Tibial artery (tissue), 4 donors: ENCODE data around the gene CFAP58.
A peak's percentile ranks its signal among the peaks of the same experiment; 100 is the strongest.

Experiments
- DNase-seq, 2 donors: peaks; one replicate each; pipeline ENCODE4 v3.0.0-alpha.2; 2019
- H3K27ac ChIP-seq, 2 donors: fragments of 200-600 bp; sonication (generic) in 1 of 2; 1 replicate in 1 of 2; 2 replicates in 1 of 2; pipeline ENCODE4 v1.5.1; 2018 to 2019; ENCODE audit warnings: mild to moderate bottlenecking in 1 of 2
- H3K27me3 ChIP-seq, 2 donors: fragments of 200-600 bp; sonication (generic) in 1 of 2; one replicate each; pipeline versions ENCODE4 v1.5.1 to v1.6.0; 2016 to 2019
- H3K36me3 ChIP-seq, 3 donors: fragments of 200-600 bp; sonication (generic) in 2 of 3; one replicate each; pipeline ENCODE4 v1.5.1; 2016 to 2019; ENCODE audit warnings: mild to moderate bottlenecking in 2 of 3
- H3K4me1 ChIP-seq, 4 donors: fragments of 200-600 bp; sonication (generic) in 2 of 4; 1 replicate in 3 of 4; 2 replicates in 1 of 4; pipeline ENCODE4 v1.5.1; 2016 to 2019
- H3K4me3 ChIP-seq, 2 donors: fragments of 200-600 bp; sonication (generic) in 1 of 2; 1 replicate in 1 of 2; 2 replicates in 1 of 2; pipeline ENCODE4 v1.5.1; 2018 to 2019; ENCODE audit warnings: mild to moderate bottlenecking in 2 of 2
- H3K9me3 ChIP-seq, 3 donors: fragments of 200-600 bp; sonication (generic) in 1 of 3; one replicate each; pipeline ENCODE4 v1.5.1; 2016 to 2019
- CTCF ChIP-seq, 2 experiments: fragments of 200-600 bp in 1 of 2; fragments of 450-650 bp in 1 of 2; IDR thresholded peaks; one replicate each; pipeline ENCODE4 v1.5.1; 2017 to 2019; ENCODE audit warnings: antibody characterized with exemption in 2 of 2, mild to moderate bottlenecking in 1 of 2, moderate library complexity in 1 of 2
- intact Hi-C: fragments of 100-400 bp; cut with DNase I; formaldehyde crosslinking; loops from one replicate; pipeline ENCODE4 v1.15.0; 2023; ENCODE audit warnings: low total_unique reads

CFAP58 gene

DNA sequence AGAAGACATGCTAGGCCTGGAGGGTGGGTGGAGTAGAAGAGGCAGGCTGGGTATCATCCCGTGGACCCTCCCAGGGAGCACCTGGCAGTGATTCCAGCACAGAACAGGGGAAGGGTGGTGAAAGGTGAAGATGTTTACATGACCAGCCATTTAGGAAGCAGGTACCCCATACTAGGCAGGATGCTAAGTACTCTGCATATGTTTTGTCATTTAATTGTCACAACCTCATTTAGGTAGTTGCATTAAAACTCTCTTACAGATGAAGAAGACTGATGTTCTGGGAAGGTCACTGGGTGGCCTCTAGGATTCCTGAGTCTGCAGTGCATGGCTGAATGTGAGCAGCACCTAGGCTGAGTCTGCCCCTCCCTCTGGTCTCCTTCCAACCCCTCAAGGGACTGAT lies 30.5 kb upstream of the CFAP58 start:
- Histone ChIP-seq H3K27ac (peak overlapping the region; percentile 7 to 69), H3K4me1 (peaks cover 4 to 99% (median 88%) of the 10 kb centered on the region in 4 donors)
- intact Hi-C loops: no loop called here

GRCh38 chr10:104323760-104324201 lies 29.9 kb upstream of the CFAP58 start:
- no peak for TF ChIP-seq CTCF (IDR thresholded peaks at IDR 0.05)
- Histone ChIP-seq H3K9me3 (no peaks in the 10 kb centered on the region), H3K4me1 (peaks cover 9 to 99% (median 91%) of the 10 kb centered on the region in 4 donors), H3K36me3 (no peaks in the 10 kb centered on the region), H3K4me3 (no peak overlapping the region), H3K27me3 (no peaks in the 10 kb centered on the region), H3K27ac (peak overlapping the region in 1 of 2 donors; percentile 11)
- DNase-seq: peak in 1 of 2 donors; percentile 59
- intact Hi-C loops: no loop called here

More for the DNA sequence above, 30.5 kb upstream of the CFAP58 start:
- Histone ChIP-seq H3K9me3 (no peaks in the 10 kb centered on the region), H3K4me3 (no peak overlapping the region), H3K36me3 (no peaks in the 10 kb centered on the region), H3K27me3 (no peaks in the 10 kb centered on the region)
- DNase-seq: peak; percentile 10 to 19
- no peak for TF ChIP-seq CTCF (IDR thresholded peaks at IDR 0.05)

DNA sequence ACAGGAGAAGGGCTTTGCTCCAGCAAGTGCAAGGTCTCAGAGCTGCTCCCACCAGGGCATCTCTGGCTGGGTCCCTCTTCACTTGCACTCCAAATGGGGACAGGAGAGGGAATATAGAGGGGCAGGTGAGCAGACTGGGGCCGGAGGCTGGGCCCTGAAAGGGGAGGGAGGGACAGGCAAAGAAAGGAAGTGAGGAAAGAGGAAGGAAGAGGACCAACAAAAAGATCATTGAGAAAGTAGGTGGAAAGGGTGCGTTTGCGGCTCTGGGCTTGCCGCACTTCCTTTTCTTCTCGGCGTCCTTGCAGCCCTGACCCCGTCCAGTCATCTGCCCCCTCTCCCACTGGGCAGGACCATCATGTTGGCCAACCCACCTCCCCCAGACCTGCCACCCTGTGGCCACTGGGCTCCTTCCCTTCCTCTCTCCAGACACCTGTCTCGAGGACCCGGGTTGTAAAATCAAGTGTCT lies 29.4 kb upstream of the CFAP58 start:
- DNase-seq: peak in 1 of 2 donors; percentile 74
- H3K27ac ChIP-seq: peak overlapping the region in 1 of 2 donors; percentile 11

DNA sequence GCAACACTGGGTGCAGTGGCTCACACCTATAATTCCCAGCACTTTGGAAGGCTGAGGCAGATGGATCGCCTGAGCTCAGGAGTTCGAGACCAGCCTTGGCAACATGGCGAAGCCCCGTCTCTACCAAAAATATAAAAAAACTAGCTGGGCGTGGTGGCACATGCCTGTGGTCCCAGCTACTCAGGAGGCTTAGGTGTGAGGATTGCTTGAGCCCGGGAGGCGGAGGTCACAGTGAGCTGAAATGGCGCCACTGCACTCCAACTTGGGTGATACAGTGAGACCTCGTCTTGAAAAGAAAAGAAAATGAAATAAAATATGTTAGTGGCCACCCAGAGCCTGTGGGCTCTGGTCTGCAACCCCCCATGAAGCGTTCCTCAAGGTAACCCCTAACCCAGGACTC lies 28.7 kb upstream of the CFAP58 start:
- peak in 1 of 2 donors; percentile 46 for DNase-seq
- peak overlapping the region; percentile 80 to 89 for H3K27ac ChIP-seq
- intact Hi-C loops: no loop called here
- no peaks in the 10 kb centered on the region for H3K27me3 ChIP-seq
- no peaks in the 10 kb centered on the region for H3K9me3 ChIP-seq
- TF ChIP-seq CTCF (IDR thresholded peaks at IDR 0.05): no peak
- H3K4me3 ChIP-seq: no peak overlapping the region
- H3K4me1 ChIP-seq: peaks cover 9 to 99% (median 91%) of the 10 kb centered on the region in 4 donors
- no peaks in the 10 kb centered on the region for H3K36me3 ChIP-seq

More for the DNA sequence above, 29.4 kb upstream of the CFAP58 start:
- Histone ChIP-seq H3K4me1 (peaks cover 9 to 99% (median 91%) of the 10 kb centered on the region in 4 donors), H3K4me3 (no peak overlapping the region), H3K27me3 (no peaks in the 10 kb centered on the region), H3K36me3 (no peaks in the 10 kb centered on the region), H3K9me3 (no peaks in the 10 kb centered on the region)
- TF ChIP-seq CTCF (IDR thresholded peaks at IDR 0.05): no peak
- intact Hi-C loops: no loop called here

- no peak overlapping the region for H3K4me3 ChIP-seq
Measured at GRCh38 chr10:104325436-104326435, 27.9 kb upstream of the CFAP58 start.

More at GRCh38 chr10:104325436-104326435, 27.9 kb upstream of the CFAP58 start:
- Histone ChIP-seq H3K27me3 (no peaks in the 10 kb centered on the region), H3K9me3 (no peaks in the 10 kb centered on the region), H3K27ac (peak overlapping the region; percentile 80 to 89), H3K4me1 (peaks cover 16 to 99% (median 91%) of the 10 kb centered on the region in 4 donors), H3K36me3 (no peaks in the 10 kb centered on the region)
- peak; percentile 64 to 78 for DNase-seq
- TF ChIP-seq CTCF (IDR thresholded peaks at IDR 0.05): no peak
- intact Hi-C loops: no loop called here
